Trophoblast cell (in vitro differentiated cells and primary cell): Measurements from ENCODE around the gene TSPAN12.

Source experiments
- DNase-seq, 2 donors: peaks; one replicate each; pipeline ENCODE4 v3.0.0-alpha.2; 2016
- H2AFZ ChIP-seq: 2 replicates; pipeline ENCODE4 v1.6.1; 2013; ENCODE audit warnings: low read length, moderate library complexity, mild to moderate bottlenecking; ENCODE audit not compliant: insufficient read depth, poor library complexity
- H2AK5ac ChIP-seq: 2 replicates; pipeline ENCODE4 v1.6.1; 2013; ENCODE audit warnings: mild to moderate bottlenecking, low read length
- H2BK120ac ChIP-seq: 2 replicates; pipeline ENCODE4 v1.6.1; 2013; ENCODE audit warnings: low read length, mild to moderate bottlenecking, moderate library complexity; ENCODE audit not compliant: insufficient read depth, poor library complexity
- H2BK12ac ChIP-seq: 2 replicates; pipeline ENCODE4 v1.6.1; 2013; ENCODE audit warnings: mild to moderate bottlenecking, low read length, moderate library complexity
- H2BK5ac ChIP-seq: 2 replicates; pipeline ENCODE4 v1.6.1; 2013; ENCODE audit warnings: low read length, low read depth, moderate library complexity, mild to moderate bottlenecking; ENCODE audit not compliant: poor library complexity
- H3K14ac ChIP-seq: 2 replicates; pipeline ENCODE4 v1.6.1; 2013; ENCODE audit warnings: mild to moderate bottlenecking, low read length
- H3K18ac ChIP-seq: 2 replicates; pipeline ENCODE4 v1.6.1; 2013; ENCODE audit warnings: mild to moderate bottlenecking, low read length
- H3K23ac ChIP-seq: 2 replicates; pipeline ENCODE4 v1.6.1; 2013; ENCODE audit warnings: low read length
- H3K27ac ChIP-seq: 2 replicates; pipeline ENCODE4 v1.5.1; 2013; ENCODE audit warnings: low read depth, mild to moderate bottlenecking, inconsistent platforms, low read length, moderate library complexity
- H3K27me3 ChIP-seq: 2 replicates; pipeline ENCODE4 v1.6.1; 2013; ENCODE audit warnings: inconsistent platforms, mild to moderate bottlenecking, low read length, moderate library complexity; ENCODE audit not compliant: insufficient read depth
- H3K36me3 ChIP-seq, 2 experiments: 1 replicate in 1 of 2; 2 replicates in 1 of 2; pipeline ENCODE4 v1.6.1; 2013; ENCODE audit warnings: low read length in 2 of 2, mild to moderate bottlenecking in 2 of 2, moderate library complexity in 1 of 2; ENCODE audit not compliant: insufficient read depth in 2 of 2, control insufficient read depth in 1 of 2
- H3K4ac ChIP-seq: 2 replicates; pipeline ENCODE4 v1.6.1; 2013; ENCODE audit warnings: low read depth, mild to moderate bottlenecking, low read length, moderate library complexity
- H3K4me1 ChIP-seq, 2 experiments: 1 replicate in 1 of 2; 2 replicates in 1 of 2; pipeline ENCODE4 v1.6.1; 2013; ENCODE audit warnings: low read length in 2 of 2, mild to moderate bottlenecking in 2 of 2, moderate library complexity in 1 of 2; ENCODE audit not compliant: insufficient read depth in 2 of 2, control insufficient read depth in 1 of 2
- H3K4me2 ChIP-seq: 2 replicates; pipeline ENCODE4 v1.6.1; 2013; ENCODE audit warnings: inconsistent platforms, mild to moderate bottlenecking, low read length, moderate library complexity
- H3K4me3 ChIP-seq: 2 replicates; pipeline ENCODE4 v1.5.1; 2013; ENCODE audit warnings: mild to moderate bottlenecking, low read depth, low read length, inconsistent platforms
- H3K79me1 ChIP-seq: one replicate; pipeline ENCODE4 v1.6.1; 2013; ENCODE audit warnings: low read length
- H3K79me2 ChIP-seq: 2 replicates; pipeline ENCODE4 v1.6.1; 2013; ENCODE audit warnings: low read length, mild to moderate bottlenecking; ENCODE audit not compliant: control insufficient read depth, insufficient read depth, poor library complexity
- H3K9ac ChIP-seq: 2 replicates; pipeline ENCODE4 v1.6.1; 2013; ENCODE audit warnings: mild to moderate bottlenecking, low read length
- H3K9me3 ChIP-seq: 2 replicates; pipeline ENCODE4 v1.6.1; 2013; ENCODE audit warnings: low read depth, mild to moderate bottlenecking, control low read depth, inconsistent platforms, low read length; ENCODE audit not compliant: insufficient read depth
- H4K12ac ChIP-seq: 2 replicates; pipeline ENCODE4 v1.6.1; 2013; ENCODE audit warnings: low read depth, mild to moderate bottlenecking, low read length, moderate library complexity
- H4K8ac ChIP-seq: 2 replicates; pipeline ENCODE4 v1.6.1; 2013; ENCODE audit warnings: low read depth, mild to moderate bottlenecking, low read length, moderate library complexity
- H4K91ac ChIP-seq: one replicate; pipeline ENCODE4 v1.6.1; 2013; ENCODE audit warnings: low read depth, mild to moderate bottlenecking, low read length, moderate library complexity
- WGBS: extraction: QIAGEN DNeasy Blood & Tissue Kit; methylation state at CpG from one replicate; pipeline ENCODE4 v1.1.7; 2013; ENCODE audit warnings: missing lambda C conversion rate; ENCODE audit not compliant: insufficient read length, insufficient coverage; ENCODE audit errors: extremely low coverage; 5-methylcytosine and 5-hydroxymethylcytosine counted together

The TSPAN12 gene

GRCh38 chr7:120770206-120770605, 87.7 kb downstream of the TSPAN12 start:
- Histone ChIP-seq H4K8ac (no peak overlapping the region), H2BK12ac (no peak overlapping the region)
- no CpG with 5 or more reads among the region's 3 CpGs for WGBS

GRCh38 chr7:120760851-120761250, 97.1 kb downstream of the TSPAN12 start:
- Histone ChIP-seq H3K9me3 (peaks cover 3% of the 10 kb centered on the region), H3K9ac (no peak overlapping the region), H3K4ac (no peak overlapping the region), H4K8ac (no peak overlapping the region), H2BK120ac (no peak overlapping the region), H3K14ac (no peak overlapping the region), H3K79me1 (no peaks in the 10 kb centered on the region), H3K4me3 (no peak overlapping the region), H3K79me2 (no peaks in the 10 kb centered on the region), H2BK12ac (no peak overlapping the region), H3K18ac (no peak overlapping the region), H4K12ac (no peak overlapping the region), H3K23ac (no peak overlapping the region), H4K91ac (no peak overlapping the region), H2AFZ (no peak overlapping the region), H2BK5ac (no peak overlapping the region), H2AK5ac (no peak overlapping the region), H3K27me3 (no peaks in the 10 kb centered on the region), H3K4me1 (peaks cover 0 to 3% of the 10 kb centered on the region in 2 experiments), H3K36me3 (no peaks in the 10 kb centered on the region), H3K27ac (no peak overlapping the region), H3K4me2 (no peak overlapping the region)
- DNase-seq: no peak
- no CpG with 5 or more reads among the region's 3 CpGs for WGBS

More at GRCh38 chr7:120770206-120770605, 87.7 kb downstream of the TSPAN12 start:
- Histone ChIP-seq H3K4ac (no peak overlapping the region), H3K9me3 (no peaks in the 10 kb centered on the region), H4K91ac (no peak overlapping the region), H3K79me2 (no peaks in the 10 kb centered on the region), H3K27me3 (no peaks in the 10 kb centered on the region), H3K36me3 (no peaks in the 10 kb centered on the region), H3K4me2 (no peak overlapping the region), H2AK5ac (no peak overlapping the region), H3K27ac (no peak overlapping the region), H3K4me3 (no peak overlapping the region), H3K14ac (no peak overlapping the region), H3K18ac (no peak overlapping the region), H3K79me1 (no peaks in the 10 kb centered on the region), H3K23ac (no peak overlapping the region), H2BK120ac (no peak overlapping the region), H3K4me1 (no peaks in the 10 kb centered on the region), H2AFZ (no peak overlapping the region), H2BK5ac (no peak overlapping the region), H3K9ac (no peak overlapping the region), H4K12ac (no peak overlapping the region)
- no peak for DNase-seq

GRCh38 chr7:120760050-120760449, 97.9 kb downstream of the TSPAN12 start:
- Histone ChIP-seq H4K91ac (no peak overlapping the region), H3K4me1 (peaks cover 0 to 3% of the 10 kb centered on the region in 2 experiments), H3K79me1 (no peaks in the 10 kb centered on the region), H2AFZ (no peak overlapping the region), H3K4me3 (no peak overlapping the region), H3K79me2 (no peaks in the 10 kb centered on the region), H3K23ac (no peak overlapping the region), H3K9ac (no peak overlapping the region), H3K4me2 (no peak overlapping the region), H3K9me3 (peaks cover 3% of the 10 kb centered on the region), H3K27me3 (no peaks in the 10 kb centered on the region), H3K36me3 (no peaks in the 10 kb centered on the region), H3K14ac (no peak overlapping the region), H3K4ac (no peak overlapping the region), H2AK5ac (no peak overlapping the region), H3K18ac (no peak overlapping the region), H2BK12ac (no peak overlapping the region), H4K12ac (no peak overlapping the region), H2BK5ac (no peak overlapping the region), H2BK120ac (no peak overlapping the region), H4K8ac (no peak overlapping the region), H3K27ac (no peak overlapping the region)
- DNase-seq: no peak
- WGBS: no CpG with 5 or more reads among the region's 2 CpGs

- WGBS: no CpG with 5 or more reads among the region's 3 CpGs
- no peaks in the 10 kb centered on the region for H3K79me2 ChIP-seq
Observed at GRCh38 chr7:120743128-120743527, 114.8 kb downstream of the TSPAN12 start.

More at GRCh38 chr7:120743128-120743527, 114.8 kb downstream of the TSPAN12 start:
- no peaks in the 10 kb centered on the region for H3K9me3 ChIP-seq
- H2BK120ac ChIP-seq: no peak overlapping the region
- no peak overlapping the region for H3K4me3 ChIP-seq
- H3K27ac ChIP-seq: no peak overlapping the region
- H4K12ac ChIP-seq: no peak overlapping the region
- no peak overlapping the region for H2BK12ac ChIP-seq
- no peak overlapping the region for H3K18ac ChIP-seq
- no peaks in the 10 kb centered on the region for H3K27me3 ChIP-seq
- no peaks in the 10 kb centered on the region for H3K4me1 ChIP-seq
- H2AK5ac ChIP-seq: no peak overlapping the region
- no peak overlapping the region for H3K4me2 ChIP-seq
- no peak overlapping the region for H2AFZ ChIP-seq
- H3K9ac ChIP-seq: no peak overlapping the region
- no peaks in the 10 kb centered on the region for H3K36me3 ChIP-seq
- no peak for DNase-seq
- H3K23ac ChIP-seq: no peak overlapping the region
- no peak overlapping the region for H3K4ac ChIP-seq
- no peak overlapping the region for H4K91ac ChIP-seq
- H4K8ac ChIP-seq: no peak overlapping the region
- H2BK5ac ChIP-seq: no peak overlapping the region
- no peaks in the 10 kb centered on the region for H3K79me1 ChIP-seq
- H3K14ac ChIP-seq: no peak overlapping the region
